ENCODE measurements around the gene RIN1. TPM values are rescaled to one million over a fixed set of nuclear protein-coding genes. Genes with fewer than 3 reads are reported as not detected.
A peak's percentile ranks its signal among the peaks of the same experiment; 100 is the strongest.
"Not testable (repeated sequence)": the region's sequence is repeated elsewhere in the genome, so short reads cannot be mapped to it uniquely, and the experiment has no call there.

The RIN1 gene
- total RNA-seq, 8 experiments from 2014 or later = 0.60 to 24.5 (median 4.4) TPM

DNA sequence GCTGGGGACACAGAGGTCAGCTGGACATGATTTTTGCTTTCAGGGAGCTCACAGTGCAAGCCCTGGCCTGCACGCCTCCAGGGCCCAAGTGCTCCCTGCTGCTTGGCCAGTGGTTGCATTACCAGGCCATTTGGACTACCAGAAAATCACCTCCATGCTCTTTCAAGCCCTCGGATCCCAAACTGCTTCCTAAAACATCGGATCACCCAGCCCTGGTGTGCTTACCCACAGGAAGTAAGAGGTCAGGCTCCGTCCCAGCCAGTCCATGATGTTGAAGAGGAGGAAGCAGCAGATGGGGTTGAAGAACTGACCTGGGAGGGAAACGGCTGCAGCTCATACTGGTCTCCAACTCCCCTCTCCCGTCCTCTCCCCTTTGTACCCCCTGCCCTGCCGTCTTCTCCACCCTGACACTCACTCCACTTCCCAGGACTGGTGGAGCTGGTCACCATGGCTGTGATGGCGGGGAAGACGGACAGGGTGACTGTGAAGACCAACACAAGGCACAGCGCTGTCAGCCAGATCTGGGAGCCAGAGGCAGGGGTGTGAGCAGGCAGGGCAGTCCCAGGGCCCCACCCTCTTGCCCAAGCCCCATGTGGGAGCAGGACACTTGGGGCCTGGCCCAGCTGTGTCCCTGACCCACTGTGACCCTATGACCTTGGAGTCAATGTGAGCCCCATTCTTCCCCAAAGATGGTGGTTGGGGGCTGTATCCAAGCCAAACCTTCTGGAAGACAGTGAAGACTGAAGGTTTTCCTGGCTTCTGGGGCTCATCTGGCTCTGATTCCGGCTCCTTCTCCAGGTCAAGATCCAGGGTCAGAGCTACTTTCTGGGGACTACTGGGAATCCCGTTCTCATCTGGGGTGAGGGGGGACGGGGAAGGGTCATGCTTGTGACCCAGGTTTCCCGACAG, 29.7 kb upstream of the RIN1 start:
- WGBS, 10 experiments = 60 to 100% (median 100%) methylated on average over 1 to 5 of the region's 14 CpGs; no CpG with 5 or more reads in 4 of the 10 experiments
- H3K27ac ChIP-seq = no peak overlapping the region
- no peak overlapping the region for H3K4me3 ChIP-seq
- peaks cover 7 to 8% of the 10 kb centered on the region in 2 donors for H3K4me1 ChIP-seq (replicated peaks in 1 of 2)
- ATAC-seq (replicated peaks in 6 of 8) = no peak
- in situ Hi-C loops (cut with MboI; ENCODE audit: low pct_unique_long_range_greater_than_20kb in 2 of 9, low sequenced_read_pairs in 9 of 9, unreplicated experiment in 9 of 9) = no loop called here

DNA sequence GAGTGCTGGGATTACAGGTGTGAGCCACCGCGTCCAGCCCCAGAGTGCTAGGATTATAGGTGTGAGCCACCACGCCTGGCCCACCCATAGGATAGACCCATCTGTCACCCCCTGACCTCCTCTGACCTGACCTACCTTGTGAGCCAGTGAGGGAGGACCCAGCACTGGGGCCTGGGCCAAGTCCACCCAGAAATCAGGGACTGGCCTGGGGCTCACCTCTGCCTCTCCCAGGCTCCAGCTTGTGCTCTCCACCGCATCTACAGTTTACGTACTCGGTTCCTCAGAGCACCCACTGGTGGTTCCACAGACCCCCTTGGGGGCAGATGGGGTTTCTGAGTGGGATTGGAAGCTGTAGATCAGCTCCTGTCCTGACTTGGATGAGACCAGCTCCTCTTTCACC, 28.9 kb upstream of the RIN1 start:
- in situ Hi-C loops (cut with MboI; ENCODE audit: low pct_unique_long_range_greater_than_20kb in 2 of 9, low sequenced_read_pairs in 9 of 9, unreplicated experiment in 9 of 9) = no loop called here
- no CpG with 5 or more reads among the region's 6 CpGs for WGBS, 10 experiments

DNA sequence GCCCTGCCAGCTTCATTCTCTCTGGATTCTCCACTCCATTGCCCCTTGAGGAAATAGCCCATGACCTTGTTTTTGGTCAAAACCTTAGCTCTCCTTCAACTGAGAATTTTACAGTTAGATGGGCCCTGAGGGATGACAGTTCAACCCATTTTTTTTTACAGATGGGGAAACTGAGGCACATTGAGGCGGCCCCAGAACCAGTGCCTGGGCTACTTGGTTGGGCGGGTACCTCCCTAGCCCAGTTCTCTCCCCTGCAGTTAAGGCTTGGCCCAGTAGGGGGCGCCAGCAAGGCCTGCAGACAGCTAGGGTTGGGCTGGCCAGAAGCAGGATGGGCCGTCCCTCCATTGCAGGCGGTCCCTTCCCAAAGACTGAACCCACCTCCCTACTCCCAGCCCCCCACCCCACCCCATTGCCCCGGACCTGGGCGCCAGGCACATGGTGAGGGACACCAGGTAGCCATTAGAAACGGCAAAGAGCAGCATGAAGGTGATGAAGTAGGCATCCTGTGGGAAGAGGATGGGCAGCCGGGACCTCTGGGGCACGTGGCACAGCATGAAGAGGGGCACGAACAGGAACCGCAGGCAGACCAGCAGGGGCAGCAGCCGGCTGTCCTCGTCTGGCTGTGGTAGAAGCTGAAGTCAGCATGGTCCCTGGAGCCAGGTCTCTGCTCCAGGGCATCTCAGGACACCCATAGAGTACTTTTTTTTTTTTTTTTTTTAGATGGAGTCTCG, 27.7 kb upstream of the RIN1 start:
- peak in 4 of 8 experiments; percentile 11 to 65 (median 63) for ATAC-seq (replicated peaks in 6 of 8)
- no peaks in the 10 kb centered on the region for H3K4me1 ChIP-seq (replicated peaks in 1 of 2)
- whole genome bisulfite sequencing, 10 experiments = 20 to 87% (median 77%) methylated on average over 1 to 3 of the region's 15 CpGs; no CpG with 5 or more reads in 7 of the 10 experiments
- H3K4me3 ChIP-seq = no peak overlapping the region
- in situ Hi-C loops (cut with MboI; ENCODE audit: low pct_unique_long_range_greater_than_20kb in 2 of 9, low sequenced_read_pairs in 9 of 9, unreplicated experiment in 9 of 9) = no loop called here
- no peak overlapping the region for H3K27ac ChIP-seq

More for the DNA sequence above, 28.9 kb upstream of the RIN1 start:
- H3K4me1 ChIP-seq (replicated peaks in 1 of 2) = peaks cover 3 to 5% of the 10 kb centered on the region in 2 donors
- no peak overlapping the region for H3K27ac ChIP-seq
- no peak overlapping the region for H3K4me3 ChIP-seq
- ATAC-seq (replicated peaks in 6 of 8) = no peak

DNA sequence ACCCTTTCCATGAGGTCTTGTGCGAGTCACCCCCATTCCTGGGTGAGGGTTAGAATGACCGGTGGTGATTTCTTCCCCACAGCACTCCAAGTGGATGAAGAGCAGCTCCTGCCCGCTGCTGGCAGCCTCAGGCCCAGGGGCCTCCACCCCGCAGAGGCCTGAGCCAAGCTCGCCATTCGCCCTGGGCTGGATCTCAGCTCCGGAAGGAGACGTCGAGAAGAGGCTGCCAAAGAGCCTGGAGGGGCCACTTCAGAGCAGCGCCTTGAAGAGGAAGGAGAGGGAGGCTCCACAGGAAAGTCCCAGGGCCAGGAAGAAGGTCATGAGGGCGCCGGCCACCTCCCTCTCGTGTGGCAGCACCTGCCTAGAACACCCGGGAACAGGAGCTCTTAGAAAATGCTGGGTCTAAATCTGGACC, 27.0 kb upstream of the RIN1 start:
- no peak overlapping the region for H3K27ac ChIP-seq
- no peak overlapping the region for H3K4me3 ChIP-seq
- in situ Hi-C loops (cut with MboI; ENCODE audit: low pct_unique_long_range_greater_than_20kb in 2 of 9, low sequenced_read_pairs in 9 of 9, unreplicated experiment in 9 of 9) = no loop called here
- peak in 2 of 8 experiments; percentile 2 to 54 for ATAC-seq (replicated peaks in 6 of 8)
- 32% methylated on average over 5 of the region's 14 CpGs; no CpG with 5 or more reads in 9 of the 10 experiments for WGBS, 10 experiments
- H3K4me1 ChIP-seq (replicated peaks in 1 of 2) = no peaks in the 10 kb centered on the region

DNA sequence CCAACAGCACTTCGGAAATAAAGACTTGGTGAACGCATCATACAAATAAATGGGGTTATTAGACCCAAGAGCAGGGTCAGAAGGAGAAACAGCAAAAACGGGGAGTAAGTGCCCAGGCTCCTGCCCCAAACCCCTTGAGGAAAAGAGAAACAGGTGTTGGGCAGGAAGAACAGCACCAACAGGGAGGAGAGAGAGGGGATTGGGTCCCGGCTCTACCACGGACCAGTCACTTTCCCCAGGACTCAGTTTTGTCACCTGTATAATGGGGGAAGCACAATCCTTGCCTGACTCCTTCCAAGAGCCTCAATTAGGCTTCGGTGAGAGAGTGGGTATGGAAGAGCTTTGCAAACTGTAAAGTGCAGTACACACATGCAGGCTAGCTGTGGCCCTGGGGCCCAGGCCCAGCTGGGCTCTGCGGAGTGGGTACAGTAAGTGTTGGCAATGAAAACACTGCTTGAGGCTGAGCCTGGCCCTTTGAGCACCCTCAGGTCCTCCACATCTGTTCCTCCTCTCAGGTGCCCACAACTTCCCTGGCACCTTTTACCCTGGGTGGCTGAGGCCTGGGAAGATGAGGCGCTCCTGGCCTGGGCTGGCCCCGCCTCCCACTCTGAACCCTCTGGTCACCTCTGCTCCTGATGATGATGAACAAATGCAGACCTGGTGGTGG, 26.4 kb upstream of the RIN1 start:
- Histone ChIP-seq H3K27ac (no peak overlapping the region), H3K4me1 (replicated peaks in 1 of 2) (no peaks in the 10 kb centered on the region), H3K4me3 (no peak overlapping the region)
- 60 to 100% (median 88%) methylated on average over 1 to 8 of the region's 9 CpGs; no CpG with 5 or more reads in 2 of the 10 experiments for WGBS, 10 experiments
- in situ Hi-C loops (cut with MboI; ENCODE audit: low pct_unique_long_range_greater_than_20kb in 2 of 9, low sequenced_read_pairs in 9 of 9, unreplicated experiment in 9 of 9) = no loop called here
- ATAC-seq (replicated peaks in 6 of 8) = peak in 1 of 8 experiments; percentile 2

GRCh38 chr11:66361502-66361941, 25.3 kb upstream of the RIN1 start:
- Histone ChIP-seq H3K27ac (no peak overlapping the region), H3K4me3 (no peak overlapping the region), H3K4me1 (replicated peaks in 1 of 2) (no peaks in the 10 kb centered on the region)
- 60 to 100% (median 80%) methylated on average over 1 to 5 of the region's 6 CpGs; no CpG with 5 or more reads in 3 of the 10 experiments for WGBS, 10 experiments
- ATAC-seq (replicated peaks in 6 of 8) = no peak
- in situ Hi-C loops (cut with MboI; ENCODE audit: low pct_unique_long_range_greater_than_20kb in 2 of 9, low sequenced_read_pairs in 9 of 9, unreplicated experiment in 9 of 9) = no loop called here

- no peak overlapping the region for H3K4me3 ChIP-seq
- 83 to 100% (median 100%) methylated on average over 1 to 9 of the region's 15 CpGs; no CpG with 5 or more reads in 3 of the 10 experiments for WGBS, 10 experiments
- H3K27ac ChIP-seq = no peak overlapping the region
- no peaks in the 10 kb centered on the region for H3K4me1 ChIP-seq (replicated peaks in 1 of 2)
- in situ Hi-C loops (cut with MboI; ENCODE audit: low pct_unique_long_range_greater_than_20kb in 2 of 9, low sequenced_read_pairs in 9 of 9, unreplicated experiment in 9 of 9) = no loop called here
- peak in 1 of 8 experiments; percentile 14 for ATAC-seq (replicated peaks in 6 of 8)
Measured at GRCh38 chr11:66360406-66361073, 24.3 kb upstream of the RIN1 start.

GRCh38 chr11:66359662-66360087, 23.4 kb upstream of the RIN1 start:
- Histone ChIP-seq H3K4me1 (replicated peaks in 1 of 2) (no peaks in the 10 kb centered on the region), H3K27ac (no peak overlapping the region), H3K4me3 (no peak overlapping the region)
- WGBS, 10 experiments = 40 to 100% (median 54%) methylated on average over 1 to 3 of the region's 3 CpGs; no CpG with 5 or more reads in 2 of the 10 experiments
- peak in 2 of 8 experiments; percentile 14 to 17 for ATAC-seq (replicated peaks in 6 of 8)
- in situ Hi-C loops (cut with MboI; ENCODE audit: low pct_unique_long_range_greater_than_20kb in 2 of 9, low sequenced_read_pairs in 9 of 9, unreplicated experiment in 9 of 9) = no loop called here

DNA sequence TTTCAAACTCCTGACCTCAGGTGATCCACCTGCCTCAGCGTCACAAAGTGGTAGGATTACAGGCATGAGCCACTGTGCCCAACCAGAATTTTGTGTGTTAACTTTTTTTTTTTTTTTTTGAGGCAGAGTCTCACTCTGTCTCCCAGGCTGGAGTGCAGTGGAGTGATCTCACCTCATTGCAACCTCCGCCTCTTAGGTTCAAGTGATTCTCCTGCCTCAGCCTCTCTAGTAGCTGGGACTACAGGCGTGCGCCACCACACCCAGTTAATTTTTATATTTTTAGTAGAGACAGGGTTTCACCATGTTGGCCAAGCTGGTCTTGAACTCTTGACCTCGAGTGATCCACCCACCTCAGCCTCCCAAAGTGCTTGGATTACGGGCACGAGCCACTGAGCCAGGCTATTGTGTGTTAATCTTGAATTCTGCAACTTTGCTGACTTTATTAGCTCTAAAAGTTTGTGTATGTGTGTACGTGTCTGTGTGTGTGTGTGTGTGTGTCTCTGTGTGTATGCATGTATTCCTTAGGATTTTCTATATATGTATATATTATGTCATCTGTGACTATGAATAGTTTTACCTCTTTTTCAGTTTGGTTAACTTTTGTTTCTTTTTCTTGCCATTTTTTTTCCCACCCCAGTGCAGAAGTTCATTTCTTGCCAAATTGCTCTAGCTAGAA, 14.5 kb upstream of the RIN1 start:
- WGBS, 10 experiments = 20 to 100% (median 89%) methylated on average over 1 to 7 of the region's 8 CpGs
- H3K27ac ChIP-seq; in situ Hi-C loops (cut with MboI; ENCODE audit: low pct_unique_long_range_greater_than_20kb in 2 of 9, low sequenced_read_pairs in 9 of 9, unreplicated experiment in 9 of 9); H3K4me1 ChIP-seq (replicated peaks in 1 of 2); ATAC-seq (replicated peaks in 6 of 8); H3K4me3 ChIP-seq: not testable (repeated sequence)

- Histone ChIP-seq H3K27ac (no peak overlapping the region), H3K4me1 (replicated peaks in 1 of 2) (peaks cover 11 to 12% of the 10 kb centered on the region in 2 donors), H3K4me3 (no peak overlapping the region)
- in situ Hi-C loops (cut with MboI; ENCODE audit: low pct_unique_long_range_greater_than_20kb in 2 of 9, low sequenced_read_pairs in 9 of 9, unreplicated experiment in 9 of 9) = loop anchor here in 1 of 9 experiments (25.0 kb wide), 1 partner anchor 137 kb away; no protein-coding TSS in a partner anchor
- 75 to 100% (median 90%) methylated on average over 1 to 2 of the region's 2 CpGs; no CpG with 5 or more reads in 5 of the 10 experiments for WGBS, 10 experiments
- no peak for ATAC-seq (replicated peaks in 6 of 8)
Measured at GRCh38 chr11:66349084-66349386, 12.8 kb upstream of the RIN1 start.

- peak within 1 kb of the TSS; percentile 64 to 85 (median 77) for H3K4me3 ChIP-seq
- in situ Hi-C loops (cut with MboI; ENCODE audit: low pct_unique_long_range_greater_than_20kb in 2 of 9, low sequenced_read_pairs in 9 of 9, unreplicated experiment in 9 of 9) = loop anchor here in 1 of 9 experiments (25.0 kb wide), 1 partner anchor 135 kb away; no protein-coding TSS in a partner anchor
Measured at GRCh38 chr11:66347425-66348276, 11.4 kb upstream of the RIN1 start, which contains the start of gene B4GAT1. Gene B4GAT1, minus strand, starts transcription at chr11:66347629. Its CDS starts 84 bp downstream, at chr11:66347545.

More at GRCh38 chr11:66347425-66348276, 11.4 kb upstream of the RIN1 start, which contains the start of gene B4GAT1:
- 0 to 5% (median 1%) methylated on average over 3 to 14 of the region's 101 CpGs; no CpG with 5 or more reads in 4 of the 10 experiments for WGBS, 10 experiments
- Histone ChIP-seq H3K27ac (peak within 1 kb of the TSS; percentile 95), H3K4me1 (replicated peaks in 1 of 2) (peaks cover 14 to 15% of the 10 kb centered on the region in 2 donors)
- peak; percentile 66 to 76 (median 68) for ATAC-seq (replicated peaks in 6 of 8)

All from motor neuron (in vitro differentiated cells).